Measurements from ENCODE around the gene HAGHL.

DNA sequence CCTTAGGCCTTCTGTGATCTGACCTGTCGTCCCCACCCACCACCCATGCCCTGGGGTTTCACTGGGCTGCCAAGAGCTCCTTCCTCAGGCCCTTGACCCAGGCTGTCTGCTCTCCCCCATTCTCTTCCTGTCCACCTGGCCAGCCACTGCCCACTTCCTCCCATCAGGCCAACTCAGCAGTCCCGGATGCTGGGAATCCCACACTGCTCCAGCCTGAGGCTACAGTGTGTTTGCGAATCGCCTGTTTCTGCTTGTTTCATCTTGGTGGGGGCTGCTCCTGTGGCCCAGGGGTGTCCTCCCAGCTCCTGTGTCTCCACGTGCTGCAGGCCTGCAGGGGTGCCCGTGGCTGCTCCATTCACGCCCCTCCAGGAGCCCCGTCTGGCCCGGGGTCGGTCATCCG, 12.8 kb upstream of the HAGHL start:
- TF ChIP-seq, protein P1, sequence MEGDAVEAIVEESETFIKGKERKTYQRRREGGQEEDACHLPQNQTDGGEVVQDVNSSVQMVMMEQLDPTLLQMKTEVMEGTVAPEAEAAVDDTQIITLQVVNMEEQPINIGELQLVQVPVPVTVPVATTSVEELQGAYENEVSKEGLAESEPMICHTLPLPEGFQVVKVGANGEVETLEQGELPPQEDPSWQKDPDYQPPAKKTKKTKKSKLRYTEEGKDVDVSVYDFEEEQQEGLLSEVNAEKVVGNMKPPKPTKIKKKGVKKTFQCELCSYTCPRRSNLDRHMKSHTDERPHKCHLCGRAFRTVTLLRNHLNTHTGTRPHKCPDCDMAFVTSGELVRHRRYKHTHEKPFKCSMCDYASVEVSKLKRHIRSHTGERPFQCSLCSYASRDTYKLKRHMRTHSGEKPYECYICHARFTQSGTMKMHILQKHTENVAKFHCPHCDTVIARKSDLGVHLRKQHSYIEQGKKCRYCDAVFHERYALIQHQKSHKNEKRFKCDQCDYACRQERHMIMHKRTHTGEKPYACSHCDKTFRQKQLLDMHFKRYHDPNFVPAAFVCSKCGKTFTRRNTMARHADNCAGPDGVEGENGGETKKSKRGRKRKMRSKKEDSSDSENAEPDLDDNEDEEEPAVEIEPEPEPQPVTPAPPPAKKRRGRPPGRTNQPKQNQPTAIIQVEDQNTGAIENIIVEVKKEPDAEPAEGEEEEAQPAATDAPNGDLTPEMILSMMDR (IDR thresholded peaks at IDR 0.05): no peak
- no peak for TF ChIP-seq POLR2A (IDR thresholded peaks at IDR 0.05)

Data from adrenal gland (tissue), 5 donors.